ENCODE results near the gene REEP1.
A peak's percentile ranks its signal among the peaks of the same experiment; 100 is the strongest.
"Not testable (repeated sequence)": the region's sequence is repeated elsewhere in the genome, so short reads cannot be mapped to it uniquely, and the experiment has no call there.

The REEP1 gene

DNA sequence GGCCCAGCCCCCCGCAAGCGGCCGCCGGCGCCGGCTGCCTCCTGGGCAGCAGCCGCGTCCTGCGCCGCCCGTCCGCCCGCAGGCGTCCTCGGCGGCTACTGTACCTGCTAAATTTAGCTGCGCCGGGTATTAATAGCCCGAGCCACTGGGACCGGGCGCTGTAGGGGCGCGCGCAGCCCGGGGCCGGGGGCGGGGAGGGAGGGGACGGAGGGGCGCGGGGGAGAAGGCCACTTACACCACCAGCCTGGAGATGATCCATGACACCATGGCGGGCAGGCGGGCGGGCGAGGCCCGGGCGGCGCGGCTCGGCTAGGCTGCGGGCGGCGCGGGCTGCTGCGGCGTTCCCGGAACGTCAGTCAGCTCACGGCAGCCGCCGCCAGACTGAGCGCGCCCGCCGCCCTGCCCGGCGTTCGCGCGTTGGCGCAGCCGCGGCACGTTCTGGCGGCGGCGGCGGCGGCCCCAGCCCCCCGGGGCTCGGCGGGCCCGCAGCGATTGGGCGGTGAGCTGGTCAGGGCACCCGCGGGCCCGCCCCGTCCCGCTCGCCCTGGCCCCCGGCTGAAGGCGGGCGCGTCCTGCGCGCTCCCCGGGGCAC, at the start of gene REEP1:
Gene REEP1, minus strand, starts transcription at position 383 of the 592 bp plus-strand sequence. Its CDS starts 116 bp downstream, at position 267.
- DNase-seq: peak; percentile 78

DNA sequence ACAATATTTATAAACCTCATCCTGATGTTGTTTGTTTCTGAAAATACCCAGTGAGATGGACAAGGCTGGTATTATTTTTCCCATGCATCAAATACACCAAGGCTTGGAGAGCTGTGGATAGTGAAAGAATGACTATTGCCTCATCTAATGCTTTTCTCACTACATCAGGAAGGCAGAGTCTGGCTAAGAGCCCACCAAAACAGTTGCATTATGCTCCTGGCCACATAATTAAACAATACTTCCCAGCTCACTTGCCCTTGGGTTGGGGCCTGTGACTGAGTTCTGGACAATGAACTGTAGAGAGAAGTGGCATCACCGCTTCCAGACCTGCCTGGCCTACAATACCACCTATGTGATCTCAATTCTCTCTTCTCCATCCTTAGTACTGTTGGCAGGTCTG, 46.4 kb upstream of the REEP1 start:
- DNase-seq: no peak

- no peak for DNase-seq
Observed at GRCh38 chr2:86382698-86383097, 45.3 kb upstream of the REEP1 start.

DNA sequence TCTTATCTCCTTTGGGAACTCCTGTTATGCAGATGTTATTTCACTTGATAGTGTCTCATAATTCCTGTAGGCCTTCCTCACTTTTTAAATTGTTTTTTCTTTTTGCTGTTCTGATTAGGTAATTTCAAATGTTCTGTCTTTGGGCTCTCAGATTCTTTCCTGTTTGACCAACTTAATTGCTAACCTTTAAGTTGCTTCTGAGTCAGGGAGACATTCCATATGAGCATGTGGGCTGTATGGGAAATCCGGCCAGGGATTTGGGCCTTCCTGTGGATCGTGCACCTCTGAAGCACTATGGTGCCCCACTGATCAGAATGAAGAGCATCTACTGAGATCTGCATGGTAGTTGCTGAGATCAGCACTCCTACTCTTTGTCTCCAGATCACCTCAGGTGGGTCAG, 44.7 kb upstream of the REEP1 start:
- no peak for DNase-seq

DNA sequence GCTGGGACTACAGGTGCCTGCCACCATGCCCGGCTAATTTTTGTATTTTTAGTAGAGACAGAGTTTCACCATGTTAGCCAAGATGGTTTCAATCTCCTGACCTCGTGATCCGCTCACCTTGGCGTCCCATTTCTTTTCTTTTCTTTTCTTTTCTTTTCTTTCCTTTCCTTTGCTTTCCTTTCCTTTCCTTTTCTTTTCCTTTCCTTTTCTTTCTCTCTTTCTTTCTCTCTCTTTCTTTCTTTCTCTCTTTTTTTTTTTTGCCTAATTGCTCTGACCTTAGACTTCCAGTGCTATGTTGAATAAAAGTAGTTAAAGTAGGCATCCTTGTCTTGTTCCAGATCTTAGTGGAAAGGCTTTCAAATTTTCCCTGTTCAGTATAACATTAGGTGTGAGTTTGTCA, 41.0 kb upstream of the REEP1 start:
- DNase-seq: no peak

- no peak for DNase-seq
Observed at GRCh38 chr2:86375623-86376022, 38.2 kb upstream of the REEP1 start.

GRCh38 chr2:86372641-86373502, 35.4 kb upstream of the REEP1 start:
- DNase-seq: peak; percentile 86

GRCh38 chr2:86372133-86372532, 34.7 kb upstream of the REEP1 start:
- no peak for DNase-seq

DNA sequence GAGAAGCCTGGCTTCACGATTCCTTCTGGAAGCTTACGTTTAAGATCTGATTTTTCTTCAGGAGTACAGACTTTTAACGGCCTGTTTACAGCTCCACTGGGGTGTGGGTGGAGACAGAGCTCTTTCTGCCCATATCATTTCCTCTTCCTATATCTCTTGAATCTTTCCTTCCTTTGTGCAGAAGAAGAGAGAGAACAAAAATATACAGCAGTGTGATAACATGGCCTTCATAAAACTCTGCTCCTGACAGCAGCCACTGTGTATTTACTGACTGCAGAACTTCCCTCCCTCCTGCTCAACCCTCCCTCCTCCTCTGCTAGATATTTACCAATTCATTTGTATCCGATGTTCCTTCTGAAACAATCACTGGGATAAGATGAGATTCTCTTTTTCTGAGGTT, 34.1 kb upstream of the REEP1 start:
- no peak for DNase-seq

- peak; percentile 56 for DNase-seq
Observed at GRCh38 chr2:86370579-86370978, 33.2 kb upstream of the REEP1 start.

DNA sequence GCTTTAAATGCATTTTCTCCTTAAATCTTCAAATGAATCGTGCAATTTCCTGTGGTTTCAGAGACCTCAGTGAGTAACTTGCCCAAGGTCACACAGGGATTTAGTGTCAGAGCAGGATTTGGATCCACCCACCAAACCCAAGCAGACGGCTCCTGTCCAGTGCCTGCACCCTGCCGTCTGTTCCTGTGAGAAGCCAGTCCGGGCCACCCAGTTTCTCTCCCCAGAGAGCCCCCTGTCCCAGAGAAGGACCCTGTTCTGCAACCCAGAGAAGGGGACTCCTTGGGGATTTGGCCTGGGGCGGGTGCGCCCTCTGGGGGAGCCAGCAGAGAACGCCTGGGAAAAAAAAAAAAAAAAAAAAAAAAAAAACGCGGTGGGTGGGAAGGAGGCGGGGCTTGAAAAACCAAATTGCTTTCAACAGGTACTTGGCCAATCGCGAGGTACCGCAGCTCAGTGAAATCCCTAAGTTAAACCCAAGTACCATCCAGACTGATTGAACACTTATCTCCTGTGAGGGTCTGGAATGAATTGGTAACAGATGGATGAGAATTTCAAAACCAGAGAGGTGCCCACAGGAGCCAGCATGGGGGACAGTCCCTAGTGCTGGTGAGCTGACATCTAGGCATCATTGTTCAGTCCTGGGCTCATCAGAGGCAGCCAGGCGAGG, 30.9 kb upstream of the REEP1 start:
- DNase-seq: peak; percentile 79

GRCh38 chr2:86367499-86367777, 30.0 kb upstream of the REEP1 start:
- DNase-seq: no peak

GRCh38 chr2:86366651-86367498, 29.4 kb upstream of the REEP1 start:
- DNase-seq: no peak

DNA sequence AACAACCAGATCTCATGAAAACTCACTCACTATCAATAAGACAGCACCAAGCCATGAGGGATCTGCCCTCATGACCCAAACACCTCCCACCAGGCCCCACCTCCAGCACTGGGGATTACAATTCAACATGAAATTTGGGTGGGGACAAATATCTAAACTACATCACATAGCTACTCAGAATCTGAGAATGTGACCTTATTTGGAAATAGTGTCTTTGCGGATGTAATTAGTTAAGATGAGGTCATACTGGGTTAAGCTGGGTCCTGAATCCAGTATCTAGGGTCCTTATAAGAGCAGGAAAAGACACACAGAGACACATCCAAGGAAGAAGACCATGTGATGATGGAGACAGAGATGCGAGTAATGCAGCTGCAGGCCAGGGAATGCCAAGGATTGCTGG, 27.5 kb upstream of the REEP1 start:
- no peak for DNase-seq

DNA sequence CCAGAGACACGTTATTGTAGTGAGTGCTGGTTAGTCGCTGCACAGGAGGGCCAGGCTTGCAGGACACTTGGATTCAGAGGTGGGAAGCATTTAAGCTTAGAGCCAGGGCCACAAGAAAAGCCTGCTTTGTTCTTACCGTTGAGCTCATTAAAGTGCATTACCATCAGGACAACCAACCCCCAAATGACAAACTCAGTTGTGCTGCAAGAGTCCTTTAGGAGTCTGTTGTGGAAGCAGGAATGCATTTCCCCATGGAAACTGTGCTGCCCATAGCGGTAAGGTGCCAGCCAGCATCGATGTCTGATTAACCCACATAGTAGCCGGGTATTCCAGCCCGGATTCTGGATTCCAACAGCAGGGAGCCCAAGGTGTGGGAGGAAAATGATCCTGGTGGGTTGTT, 23.4 kb upstream of the REEP1 start:
- DNase-seq: no peak

GRCh38 chr2:86358957-86359356, 21.5 kb upstream of the REEP1 start:
- no peak for DNase-seq

DNA sequence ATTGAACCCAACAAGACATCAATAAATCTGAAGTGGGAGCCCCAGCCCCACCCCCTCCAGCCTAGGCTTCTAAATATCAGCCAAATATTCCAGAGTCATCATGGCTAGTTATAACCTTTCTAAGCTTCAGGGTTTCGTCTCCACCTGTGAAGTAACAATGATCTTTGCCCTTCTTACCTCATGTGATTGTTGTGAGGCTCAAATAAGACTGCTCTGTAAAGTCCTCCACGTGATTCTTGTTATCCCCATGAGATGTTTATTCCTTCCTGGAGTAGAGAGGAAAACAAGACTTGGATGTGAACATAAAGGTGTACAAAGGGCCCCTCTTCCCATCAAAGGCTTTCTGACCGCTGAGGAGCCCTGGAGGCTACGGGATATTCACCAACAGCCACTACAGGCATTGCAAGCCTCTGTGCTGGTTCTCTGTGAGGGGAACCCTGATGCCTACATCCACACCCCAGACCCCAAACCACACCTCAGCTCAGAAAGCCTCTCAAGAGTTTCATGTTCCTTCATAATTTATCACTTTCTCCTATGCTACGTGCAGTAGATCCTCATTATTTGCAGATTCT, 20.1 kb upstream of the REEP1 start:
- no peak for DNase-seq

GRCh38 chr2:86352727-86353221, 15.3 kb upstream of the REEP1 start:
- no peak for DNase-seq

DNA sequence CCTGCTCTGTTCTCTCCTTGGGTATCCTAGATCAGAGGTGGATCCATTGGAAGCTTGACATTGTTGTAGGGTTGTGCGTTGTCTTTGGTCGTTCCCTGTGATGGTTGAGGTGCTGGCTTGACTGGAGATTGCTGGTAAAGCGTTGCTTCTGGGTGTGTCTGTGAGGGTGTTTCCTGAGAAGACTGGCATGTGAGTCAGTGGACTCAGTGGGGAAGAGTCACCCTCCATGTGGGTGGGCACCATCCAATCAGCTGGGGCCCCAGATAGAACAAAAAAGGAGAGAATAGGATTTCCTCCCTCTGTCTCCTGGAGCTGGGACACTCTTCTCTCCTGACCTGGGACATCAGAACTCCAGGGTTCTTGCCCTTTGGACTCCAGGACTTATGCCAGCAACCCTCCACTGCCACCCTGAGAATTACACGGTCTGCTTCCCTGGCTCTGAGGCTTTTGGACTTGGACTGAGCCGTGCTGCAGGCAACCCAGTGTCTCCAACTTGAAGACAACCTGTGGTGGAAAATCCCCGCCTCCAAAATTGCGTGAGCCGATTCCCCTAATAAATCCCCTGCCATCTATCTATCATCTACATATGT, 14.8 kb upstream of the REEP1 start:
- no peak for DNase-seq

- DNase-seq: no peak
Observed at GRCh38 chr2:86350751-86351150, 13.3 kb upstream of the REEP1 start.

GRCh38 chr2:86347401-86347800, 10.0 kb upstream of the REEP1 start:
- DNase-seq: no peak

DNA sequence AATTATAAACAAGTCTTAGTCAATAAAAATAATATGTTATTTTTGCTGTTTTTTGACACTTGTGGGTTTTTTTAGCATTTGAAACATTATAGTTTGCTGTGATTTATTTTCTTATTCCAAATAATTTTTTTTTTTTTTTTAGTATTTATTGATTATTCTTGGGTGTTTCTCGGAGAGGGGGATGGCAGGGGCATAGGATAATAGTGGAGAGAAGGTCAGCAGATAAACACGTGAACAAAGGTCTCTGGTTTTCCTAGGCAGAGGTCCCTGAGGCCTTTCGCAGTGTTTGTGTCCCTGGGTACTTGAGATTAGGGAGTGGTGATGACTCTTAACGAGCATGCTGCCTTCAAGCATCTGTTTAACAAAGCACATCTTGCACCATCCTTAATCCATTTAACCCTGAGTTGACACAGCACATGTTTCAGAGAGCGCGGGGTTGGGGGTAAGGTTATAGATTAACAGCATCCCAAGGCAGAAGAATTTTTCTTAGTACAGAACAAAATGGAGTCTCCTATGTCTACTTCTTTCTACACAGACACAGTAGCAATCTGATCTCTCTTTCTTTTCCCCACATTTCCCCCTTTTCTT, 8.5 kb upstream of the REEP1 start:
- DNase-seq: not testable (repeated sequence)

Measured in DMS53 (cell line).